ENCODE measurements around the gene RNF180.

GRCh38 chr5:64364426-64364825 lies 198.8 kb downstream of the RNF180 start:
- no peak for TF ChIP-seq ZNF207 (IDR thresholded peaks at IDR 0.05; ENCODE audit: borderline replicate concordance)
- TF ChIP-seq ZSCAN29 (IDR thresholded peaks at IDR 0.05) = no peak
- no peak for TF ChIP-seq RAD21 (IDR thresholded peaks at IDR 0.05; ENCODE audit: insufficient read depth, low read depth, low read length)
- TF ChIP-seq, protein P1, sequence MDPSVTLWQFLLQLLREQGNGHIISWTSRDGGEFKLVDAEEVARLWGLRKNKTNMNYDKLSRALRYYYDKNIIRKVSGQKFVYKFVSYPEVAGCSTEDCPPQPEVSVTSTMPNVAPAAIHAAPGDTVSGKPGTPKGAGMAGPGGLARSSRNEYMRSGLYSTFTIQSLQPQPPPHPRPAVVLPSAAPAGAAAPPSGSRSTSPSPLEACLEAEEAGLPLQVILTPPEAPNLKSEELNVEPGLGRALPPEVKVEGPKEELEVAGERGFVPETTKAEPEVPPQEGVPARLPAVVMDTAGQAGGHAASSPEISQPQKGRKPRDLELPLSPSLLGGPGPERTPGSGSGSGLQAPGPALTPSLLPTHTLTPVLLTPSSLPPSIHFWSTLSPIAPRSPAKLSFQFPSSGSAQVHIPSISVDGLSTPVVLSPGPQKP (IDR thresholded peaks at IDR 0.05; ENCODE audit: low read depth, low read length) = no peak
- TF ChIP-seq, protein P2, sequence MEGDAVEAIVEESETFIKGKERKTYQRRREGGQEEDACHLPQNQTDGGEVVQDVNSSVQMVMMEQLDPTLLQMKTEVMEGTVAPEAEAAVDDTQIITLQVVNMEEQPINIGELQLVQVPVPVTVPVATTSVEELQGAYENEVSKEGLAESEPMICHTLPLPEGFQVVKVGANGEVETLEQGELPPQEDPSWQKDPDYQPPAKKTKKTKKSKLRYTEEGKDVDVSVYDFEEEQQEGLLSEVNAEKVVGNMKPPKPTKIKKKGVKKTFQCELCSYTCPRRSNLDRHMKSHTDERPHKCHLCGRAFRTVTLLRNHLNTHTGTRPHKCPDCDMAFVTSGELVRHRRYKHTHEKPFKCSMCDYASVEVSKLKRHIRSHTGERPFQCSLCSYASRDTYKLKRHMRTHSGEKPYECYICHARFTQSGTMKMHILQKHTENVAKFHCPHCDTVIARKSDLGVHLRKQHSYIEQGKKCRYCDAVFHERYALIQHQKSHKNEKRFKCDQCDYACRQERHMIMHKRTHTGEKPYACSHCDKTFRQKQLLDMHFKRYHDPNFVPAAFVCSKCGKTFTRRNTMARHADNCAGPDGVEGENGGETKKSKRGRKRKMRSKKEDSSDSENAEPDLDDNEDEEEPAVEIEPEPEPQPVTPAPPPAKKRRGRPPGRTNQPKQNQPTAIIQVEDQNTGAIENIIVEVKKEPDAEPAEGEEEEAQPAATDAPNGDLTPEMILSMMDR (IDR thresholded peaks at IDR 0.05 in 2 of 3, conservative IDR thresholded peaks at IDR 0.05 in 1 of 3; ENCODE audit: control insufficient read depth in 2 of 3, extremely low read depth in 1 of 3, insufficient read depth in 1 of 3, low read depth in 3 of 3, low read length in 3 of 3) = no peak
- no peak for TF ChIP-seq POLR2A (IDR thresholded peaks at IDR 0.05; ENCODE audit: low read depth, low read length)
- TF ChIP-seq CHD1 (IDR thresholded peaks at IDR 0.05; ENCODE audit: low read depth, low read length) = no peak
- TF ChIP-seq SPI1 (IDR thresholded peaks at IDR 0.05; ENCODE audit: borderline replicate concordance, insufficient read depth, low read depth, low read length) = no peak
- TF ChIP-seq, protein P3, sequence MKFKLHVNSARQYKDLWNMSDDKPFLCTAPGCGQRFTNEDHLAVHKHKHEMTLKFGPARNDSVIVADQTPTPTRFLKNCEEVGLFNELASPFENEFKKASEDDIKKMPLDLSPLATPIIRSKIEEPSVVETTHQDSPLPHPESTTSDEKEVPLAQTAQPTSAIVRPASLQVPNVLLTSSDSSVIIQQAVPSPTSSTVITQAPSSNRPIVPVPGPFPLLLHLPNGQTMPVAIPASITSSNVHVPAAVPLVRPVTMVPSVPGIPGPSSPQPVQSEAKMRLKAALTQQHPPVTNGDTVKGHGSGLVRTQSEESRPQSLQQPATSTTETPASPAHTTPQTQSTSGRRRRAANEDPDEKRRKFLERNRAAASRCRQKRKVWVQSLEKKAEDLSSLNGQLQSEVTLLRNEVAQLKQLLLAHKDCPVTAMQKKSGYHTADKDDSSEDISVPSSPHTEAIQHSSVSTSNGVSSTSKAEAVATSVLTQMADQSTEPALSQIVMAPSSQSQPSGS (IDR thresholded peaks at IDR 0.05; ENCODE audit: low read length) = no peak
